SK-N-SH (cell line): ENCODE measurements around the gene H2AZ1. TPM values are rescaled to one million over a fixed set of nuclear protein-coding genes. Genes with fewer than 3 reads are reported as not detected.

Source experiments
- CTCF ChIA-PET: fragments of 300-600, 350-600 bp; formaldehyde crosslinking; extraction: SDS; loops from one replicate; lab custom pipeline; 2021; lab: Yijun Ruan, JAX
- POLR2A ChIA-PET: fragments of 350-600 bp; sonication (Branson Sonifier 250); formaldehyde crosslinking; extraction: SDS; loops from one replicate; lab custom pipeline; 2020; ENCODE audit warnings: antibody characterized with exemption, inconsistent platforms; lab: Yijun Ruan, JAX
- DNase-seq: peaks from one replicate; pipeline ENCODE4 v3.0.0; 2012
- H2AFZ ChIP-seq: fragments of 200-600 bp; sonication (generic); 2 replicates; pipeline ENCODE4 v1.8.1; 2016; ENCODE audit warnings: antibody characterized with exemption, mild to moderate bottlenecking, low read depth
- H3F3A ChIP-seq: fragments of 200-600 bp; sonication (generic); replicated peaks from 2 replicates; pipeline ENCODE3; 2016; ENCODE audit warnings: antibody characterized with exemption, mild to moderate bottlenecking; ENCODE audit not compliant: insufficient read depth
- H3K27ac ChIP-seq, 2 experiments: fragments of 200-500 bp in 1 of 2; fragments of 200-600 bp in 1 of 2; sonication (Bioruptor generic) in 1 of 2; sonication (generic), shearing (Covaris generic) in 1 of 2; 2 replicates each; pipeline versions ENCODE4 v1.5.1 to v1.6.1; 2014 to 2016; ENCODE audit warnings: low read depth in 2 of 2, inconsistent platforms in 1 of 2, low read length in 1 of 2, mild to moderate bottlenecking in 1 of 2, mixed read lengths in 1 of 2
- H3K27me3 ChIP-seq: fragments of 200-600 bp; sonication (generic), shearing (Covaris generic); 2 replicates; pipeline ENCODE4 v1.6.1; 2016; ENCODE audit warnings: mixed run types; ENCODE audit not compliant: insufficient read depth
- H3K36me3 ChIP-seq, 2 experiments: fragments of 200-500 bp in 1 of 2; fragments of 200-600 bp in 1 of 2; sonication (Bioruptor generic) in 1 of 2; sonication (generic) in 1 of 2; replicated peaks in 1 of 2; 2 replicates each; pipeline versions ENCODE3 to v1.5.1; 2014 to 2016; ENCODE audit warnings: low read length in 1 of 2, mild to moderate bottlenecking in 1 of 2; ENCODE audit not compliant: insufficient read depth in 2 of 2, control insufficient read depth in 1 of 2
- H3K4me1 ChIP-seq, 2 experiments: fragments of 200-500 bp in 1 of 2; fragments of 200-600 bp in 1 of 2; sonication (Bioruptor generic) in 1 of 2; sonication (generic), shearing (Covaris generic) in 1 of 2; 2 replicates each; pipeline versions ENCODE4 v1.5.1 to v1.6.1; 2014 to 2016; ENCODE audit warnings: low read depth in 1 of 2, low read length in 1 of 2, mixed run types in 1 of 2; ENCODE audit not compliant: insufficient read depth in 2 of 2, control insufficient read depth in 1 of 2
- H3K4me2 ChIP-seq: fragments of 200-600 bp; sonication (generic), shearing (Covaris generic); 2 replicates; pipeline ENCODE4 v1.6.1; 2017; ENCODE audit warnings: mixed run types
- H3K4me3 ChIP-seq, 2 experiments: fragments of 200-500 bp in 1 of 2; fragments of 200-600 bp in 1 of 2; sonication (Bioruptor generic) in 1 of 2; sonication (generic), shearing (Covaris generic) in 1 of 2; 2 replicates each; pipeline versions ENCODE4 v1.5.1 to v1.8.1; 2014 to 2016; ENCODE audit warnings: low read depth in 2 of 2, inconsistent platforms in 1 of 2, low read length in 1 of 2, mild to moderate bottlenecking in 1 of 2, mixed read lengths in 1 of 2, moderate library complexity in 1 of 2
- H3K79me2 ChIP-seq: fragments of 200-600 bp; sonication (generic); 2 replicates; pipeline ENCODE4 v1.8.1; 2017; ENCODE audit warnings: mild to moderate bottlenecking; ENCODE audit not compliant: insufficient read depth
- H3K9ac ChIP-seq: fragments of 200-600 bp; sonication (generic); 2 replicates; pipeline ENCODE4 v1.6.1; 2017; ENCODE audit warnings: mixed run types
- H3K9me2 ChIP-seq: fragments of 200-600 bp; sonication (generic); 2 replicates; pipeline ENCODE4 v1.6.1; 2017; ENCODE audit warnings: mixed run types
- H3K9me3 ChIP-seq: fragments of 200-600 bp; sonication (generic); 2 replicates; pipeline ENCODE4 v1.6.1; 2017; ENCODE audit warnings: mixed run types, mild to moderate bottlenecking, moderate library complexity
- H4K20me1 ChIP-seq: fragments of 200-600 bp; sonication (generic); 2 replicates; pipeline ENCODE4 v1.6.1; 2017; ENCODE audit warnings: mild to moderate bottlenecking, mixed run types; ENCODE audit not compliant: insufficient read depth
- CHD2 ChIP-seq: fragments of 150-350 bp; IDR thresholded peaks from 2 replicates; pipeline ENCODE4 v1.6.1; 2018; ENCODE audit warnings: low read length; ENCODE audit not compliant: partially characterized antibody
- ELF1 ChIP-seq: IDR thresholded peaks from 2 replicates; pipeline ENCODE4 v1.4.0; 2012
- EP300 ChIP-seq, 2 experiments: IDR thresholded peaks; 2 replicates each; pipeline versions ENCODE4 v1.4.0 to v1.6.1; 2012; ENCODE audit warnings: borderline replicate concordance in 1 of 2, low read depth in 1 of 2, low read length in 1 of 2
- EZH2phosphoT487 ChIP-seq: fragments of 200-600 bp; sonication (generic); IDR thresholded peaks from 2 replicates; pipeline ENCODE4 v1.6.1; 2017; ENCODE audit warnings: low read depth, mixed run types, mild to moderate bottlenecking, antibody characterized with exemption, moderate library complexity, borderline replicate concordance
- FOSL2 ChIP-seq: IDR thresholded peaks from 2 replicates; pipeline ENCODE4 v1.4.0; 2012; ENCODE audit warnings: low read depth, mild to moderate bottlenecking, moderate library complexity, borderline replicate concordance
- GABPA ChIP-seq: IDR thresholded peaks from 2 replicates; pipeline ENCODE4 v1.4.0; 2012; ENCODE audit warnings: low read depth, mild to moderate bottlenecking
- GATA2 ChIP-seq: sonication (generic); formaldehyde crosslinking; IDR thresholded peaks from 2 replicates; pipeline ENCODE4 v1.5.0; 2020; ENCODE audit warnings: mild to moderate bottlenecking, missing genetic modification reagents
- MAX ChIP-seq: IDR thresholded peaks from 2 replicates; pipeline ENCODE4 v1.4.0; 2012; ENCODE audit warnings: low read depth
- MEF2A ChIP-seq: IDR thresholded peaks from 2 replicates; pipeline ENCODE4 v1.4.0; 2012; ENCODE audit warnings: low read depth, borderline replicate concordance
- MXI1 ChIP-seq: IDR thresholded peaks from 2 replicates; pipeline ENCODE4 v1.6.1; 2012; ENCODE audit warnings: mild to moderate bottlenecking, low read depth, low read length, improper control_type of control experiment
- NFIC ChIP-seq: IDR thresholded peaks from 2 replicates; pipeline ENCODE4 v1.4.0; 2012; ENCODE audit warnings: borderline replicate concordance
- POLR2AphosphoS5 ChIP-seq: IDR thresholded peaks from 2 replicates; pipeline ENCODE4 v1.6.1; 2012; ENCODE audit warnings: low read depth, low read length
- RAD21 ChIP-seq: IDR thresholded peaks from 2 replicates; pipeline ENCODE4 v1.6.1; 2012; ENCODE audit warnings: mild to moderate bottlenecking, low read length
- RFX5 ChIP-seq: IDR thresholded peaks from 2 replicates; pipeline ENCODE4 v1.6.1; 2012; ENCODE audit warnings: mild to moderate bottlenecking, improper control_type of control experiment, low read length
- RXRA ChIP-seq: IDR thresholded peaks from 2 replicates; pipeline ENCODE4 v1.4.0; 2012; ENCODE audit warnings: low read depth, mild to moderate bottlenecking, borderline replicate concordance
- SIN3A ChIP-seq: IDR thresholded peaks from 2 replicates; pipeline ENCODE4 v1.6.1; 2012; ENCODE audit warnings: low read depth, mild to moderate bottlenecking, low read length, moderate library complexity, borderline replicate concordance
- SMC3 ChIP-seq: IDR thresholded peaks from 2 replicates; pipeline ENCODE4 v1.6.1; 2012; ENCODE audit warnings: low read depth, low read length, improper control_type of control experiment
- TCF12 ChIP-seq: IDR thresholded peaks from 2 replicates; pipeline ENCODE4 v1.4.0; 2012
- TEAD4 ChIP-seq: IDR thresholded peaks from 2 replicates; pipeline ENCODE4 v1.4.0; 2012; ENCODE audit warnings: mild to moderate bottlenecking, borderline replicate concordance; ENCODE audit not compliant: insufficient read depth
- USF2 ChIP-seq: fragments of 150-350 bp; IDR thresholded peaks from 2 replicates; pipeline ENCODE4 v1.6.1; 2017; ENCODE audit warnings: antibody characterized with exemption, low read length, low read depth, borderline replicate concordance
- YY1 ChIP-seq: IDR thresholded peaks from 2 replicates; pipeline ENCODE4 v1.4.0; 2012; ENCODE audit warnings: low read depth, mild to moderate bottlenecking
- ZBTB33 ChIP-seq: IDR thresholded peaks from 2 replicates; pipeline ENCODE4 v1.4.0; 2012; ENCODE audit warnings: low read depth, borderline replicate concordance
- WGBS: methylation state at CpG from one replicate; pipeline ENCODE4 v1.1.6; 2017; ENCODE audit warnings: low lambda C conversion rate; 5-methylcytosine and 5-hydroxymethylcytosine counted together
- polyA plus RNA-seq, 3 experiments: library from polyadenylated mRNA; depleted of rRNA; stranded (reverse); fragments of >200 nt; gene quantifications; 2 replicates each; pipeline ENCODE4 v1.2.3, GENCODE V29; 2012

Gene H2AZ1
- polyA plus RNA-seq, 1 of the 3 experiments (the other 2 are of a cell fraction): 408 TPM

GRCh38 chr4:99934891-99935290 lies 15.2 kb downstream of the H2AZ1 start:
- CTCF ChIA-PET: no interaction called here
- TF ChIP-seq NFIC (no peak), GATA2 (CRISPR knock-in tag) (no peak), RAD21 (no peak), POLR2AphosphoS5 (no peak), RFX5 (no peak), TEAD4 (no peak), EP300 (IDR thresholded peaks at IDR 0.05; ENCODE audit: borderline replicate concordance in 1 of 2, low read depth in 1 of 2, low read length in 1 of 2) (no peak), SMC3 (no peak), MXI1 (no peak), CHD2 (no peak)
- H3K9me2 ChIP-seq: no peaks in the 10 kb centered on the region
- no peaks in the 10 kb centered on the region for H3K27me3 ChIP-seq
- peaks cover 17% of the 10 kb centered on the region for H4K20me1 ChIP-seq
- H3K9me3 ChIP-seq: peaks cover 17% of the 10 kb centered on the region
- peaks cover 17 to 51% of the 10 kb centered on the region in 2 experiments for H3K36me3 ChIP-seq
- no peak overlapping the region for H3K27ac ChIP-seq
- H2AFZ ChIP-seq: no peak overlapping the region
- no peak overlapping the region for H3K4me3 ChIP-seq
- H3K4me2 ChIP-seq: no peak overlapping the region
- H3K79me2 ChIP-seq: peaks cover 98% of the 10 kb centered on the region
- no peak for DNase-seq
- POLR2A ChIA-PET: no interaction called here
- H3F3A ChIP-seq: peaks cover 25% of the 10 kb centered on the region
- H3K4me1 ChIP-seq: no peaks in the 10 kb centered on the region; a peak in 1 of 4 replicates
- H3K9ac ChIP-seq: no peak overlapping the region

GRCh38 chr4:99927566-99927965 lies 22.5 kb downstream of the H2AZ1 start:
- ChIA-PET POLR2A (no interaction called here), CTCF (no interaction called here)
- Histone ChIP-seq H3K9ac (no peak overlapping the region), H3K79me2 (peaks cover 89% of the 10 kb centered on the region), H2AFZ (no peak overlapping the region), H4K20me1 (peaks cover 7% of the 10 kb centered on the region), H3K4me1 (no peaks in the 10 kb centered on the region; a peak in 1 of 4 replicates), H3K27me3 (no peaks in the 10 kb centered on the region), H3K4me3 (no peak overlapping the region), H3K36me3 (peaks cover 45 to 72% of the 10 kb centered on the region in 2 experiments), H3K4me2 (no peak overlapping the region), H3K9me3 (peaks cover 5% of the 10 kb centered on the region), H3K9me2 (no peaks in the 10 kb centered on the region), H3F3A (peaks cover 9% of the 10 kb centered on the region), H3K27ac (no peak overlapping the region)
- TF ChIP-seq RXRA: no peak
- TF ChIP-seq FOSL2: no peak
- TF ChIP-seq MEF2A: no peak
- no peak for TF ChIP-seq NFIC
- no peak for TF ChIP-seq YY1
- no peak for TF ChIP-seq GABPA
- no peak for TF ChIP-seq TEAD4
- TF ChIP-seq SMC3: no peak
- TF ChIP-seq CHD2: no peak
- no peak for TF ChIP-seq TCF12
- no peak for TF ChIP-seq MAX
- no peak for TF ChIP-seq GATA2 (CRISPR knock-in tag)
- TF ChIP-seq ZBTB33: no peak
- no peak for TF ChIP-seq ELF1
- TF ChIP-seq EZH2phosphoT487: no peak
- TF ChIP-seq POLR2AphosphoS5: no peak
- TF ChIP-seq SIN3A: no peak
- no peak for TF ChIP-seq USF2
- 91% methylated on average over 2 of the region's 2 CpGs for WGBS
- DNase-seq: no peak
